ENCODE measurements around the gene LCN15.

The LCN15 gene

DNA sequence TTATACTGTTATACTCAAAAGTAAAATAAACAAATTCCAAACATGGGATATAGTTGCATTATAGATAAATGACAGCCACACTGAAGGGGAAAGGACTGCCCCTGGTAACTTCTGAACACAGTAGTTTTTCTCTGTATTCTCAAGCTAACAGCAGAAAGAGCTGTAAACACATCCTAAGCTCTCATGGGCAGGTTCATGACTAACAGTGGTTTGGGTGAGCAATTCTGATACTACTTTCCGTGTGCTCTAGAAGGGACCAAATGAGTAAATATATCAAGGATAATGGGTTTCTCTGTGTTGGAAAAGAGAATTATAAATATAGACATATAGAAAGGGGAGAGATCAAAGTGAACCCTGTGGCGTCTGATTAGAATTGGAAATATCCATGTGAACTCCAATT, 13.8 kb downstream of the LCN15 start:
- WGBS (ENCODE audit: insufficient coverage): 86% methylated on average over 1 of the region's 2 CpGs
- ChIA-PET CTCF (interaction anchor here (1.1 to 3.4 kb wide), 6 partner anchors 8 to 60 kb away, joined by 3 to 15 read pairs (median 8); partner anchors contain the start of gene LCN8), POLR2A (interaction anchor here (2.1 kb wide), 1 partner anchor 23 kb away, joined by 20 read pairs; no protein-coding TSS in a partner anchor)
- H3K9me3 ChIP-seq (ENCODE audit: control extremely low read depth in 1 of 5, control insufficient read depth in 4 of 5, insufficient read depth in 2 of 5, low read depth in 1 of 5, low read length in 4 of 5): peaks cover 1 to 18% (median 3%) of the 10 kb centered on the region in 5 experiments
- H3K27ac ChIP-seq (ENCODE audit: insufficient read depth in 1 of 2, low read depth in 1 of 2, low read length in 2 of 2, poor library complexity in 1 of 2, severe bottlenecking in 2 of 2): peak overlapping the region in 1 of 2 experiments; percentile 25
- H3K4me1 ChIP-seq (ENCODE audit: control extremely low read depth in 1 of 4, control insufficient read depth in 4 of 4, insufficient read depth in 4 of 4, low read length in 3 of 4): peaks cover 0 to 63% (median 37%) of the 10 kb centered on the region in 4 experiments
- H3K36me3 ChIP-seq (ENCODE audit: control insufficient read depth in 4 of 4, insufficient read depth in 4 of 4, low read length in 3 of 4): no peaks in the 10 kb centered on the region
- no peak for DNase-seq
- H3K27me3 ChIP-seq (replicated peaks in 2 of 5; ENCODE audit: control insufficient read depth in 4 of 5, insufficient read depth in 5 of 5, low read length in 4 of 5): no peaks in the 10 kb centered on the region
- no peak overlapping the region for H3K4me3 ChIP-seq (ENCODE audit: control insufficient read depth in 1 of 7, extremely low read depth in 1 of 7, insufficient read depth in 4 of 7, low read depth in 2 of 7, low read length in 6 of 7)

DNA sequence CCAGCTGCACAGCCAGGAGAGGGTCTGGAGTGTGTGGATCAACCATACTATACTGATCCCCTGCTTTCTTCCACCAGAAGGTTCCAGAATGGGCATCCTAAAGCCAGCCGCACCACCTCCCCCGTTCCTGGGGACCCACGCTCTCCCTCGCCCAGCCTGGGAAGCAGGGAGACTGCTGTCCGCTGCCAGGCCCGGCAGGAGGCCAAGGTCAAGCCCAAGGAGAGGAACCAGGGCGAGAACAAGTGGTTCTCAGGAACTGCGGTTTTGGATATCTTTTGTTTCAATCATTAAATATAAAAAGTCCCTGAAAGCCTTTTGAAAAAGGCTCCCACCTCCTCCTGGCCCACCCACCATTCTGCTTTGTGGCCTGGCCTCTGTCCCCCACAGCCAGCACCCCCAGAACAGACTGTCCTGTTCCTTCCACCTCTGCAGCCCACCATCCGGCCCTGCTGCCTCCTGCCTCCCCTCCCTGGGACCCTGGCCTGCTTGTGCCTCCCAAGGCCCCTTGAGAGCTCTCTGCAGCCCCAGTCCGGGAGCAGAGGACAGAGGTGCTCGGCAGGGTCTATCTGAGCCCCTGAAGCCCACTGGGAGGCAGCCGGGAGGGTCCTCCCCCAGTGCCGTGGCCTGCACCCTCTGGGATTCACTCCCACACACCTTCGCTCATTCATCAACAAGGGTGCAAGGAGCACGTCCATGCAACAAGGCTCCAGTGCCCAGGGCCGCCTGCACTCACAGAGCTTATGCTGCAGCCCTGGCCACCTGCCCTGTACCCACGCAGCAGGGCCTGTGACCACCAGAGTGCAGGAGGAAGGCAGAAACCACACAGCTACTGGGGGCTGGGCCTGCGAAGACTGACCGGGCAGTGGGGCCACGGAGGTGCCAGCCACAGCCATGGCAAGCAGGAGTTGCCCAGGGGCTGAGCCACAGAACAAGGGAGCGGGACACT, 15.4 kb downstream of the LCN15 start:
- H3K27ac ChIP-seq (ENCODE audit: insufficient read depth in 1 of 2, low read depth in 1 of 2, low read length in 2 of 2, poor library complexity in 1 of 2, severe bottlenecking in 2 of 2): peak overlapping the region in 1 of 2 experiments; percentile 27
- H3K4me3 ChIP-seq (ENCODE audit: control insufficient read depth in 1 of 7, extremely low read depth in 1 of 7, insufficient read depth in 4 of 7, low read depth in 2 of 7, low read length in 6 of 7): peak overlapping the region in 3 of 7 experiments; percentile 16 to 36 (median 32)

DNA sequence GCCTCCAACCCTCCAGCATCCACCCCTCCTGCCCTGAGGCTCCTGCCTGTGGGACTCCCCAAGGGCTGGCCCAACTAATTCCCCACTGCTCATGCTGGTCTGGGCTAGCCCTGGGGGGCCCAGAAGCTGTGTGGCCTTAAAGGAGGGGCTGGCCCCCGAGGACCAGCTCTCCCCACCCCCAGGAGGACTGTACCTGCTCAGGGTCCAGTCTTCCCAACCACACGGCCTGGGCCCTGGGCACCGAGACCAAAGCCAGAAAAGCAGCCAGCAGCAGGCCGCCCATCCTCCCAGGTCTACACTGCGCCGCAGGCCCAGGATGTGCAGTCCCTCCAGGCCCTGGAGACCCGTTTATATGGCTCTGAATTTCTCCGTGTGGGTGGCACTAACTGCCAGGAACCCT, 16.1 kb downstream of the LCN15 start, which contains the start of gene LCN6:
TSS of gene LCN6 (minus strand) at position 325 of the 400 bp plus-strand sequence. CDS start at position 283, 42 bp downstream.
- H3K27me3 ChIP-seq (replicated peaks in 2 of 5; ENCODE audit: control insufficient read depth in 4 of 5, insufficient read depth in 5 of 5, low read length in 4 of 5): no peaks in the 10 kb centered on the region
- no peaks in the 10 kb centered on the region for H3K36me3 ChIP-seq (ENCODE audit: control insufficient read depth in 4 of 4, insufficient read depth in 4 of 4, low read length in 3 of 4)
- ChIA-PET POLR2A (interaction anchor here (0.5 kb wide), 1 partner anchor 11 kb away, joined by 4 read pairs; no protein-coding TSS in a partner anchor), CTCF (interaction anchor here (0.8 to 5.3 kb wide), 5 partner anchors 11 to 35 kb away, joined by 3 to 38 read pairs (median 3); no protein-coding TSS in a partner anchor)
- no peak for DNase-seq
- peak within 1 kb of the TSS in 1 of 2 experiments; percentile 27 for H3K27ac ChIP-seq (ENCODE audit: insufficient read depth in 1 of 2, low read depth in 1 of 2, low read length in 2 of 2, poor library complexity in 1 of 2, severe bottlenecking in 2 of 2)
- H3K4me1 ChIP-seq (ENCODE audit: control extremely low read depth in 1 of 4, control insufficient read depth in 4 of 4, insufficient read depth in 4 of 4, low read length in 3 of 4): peaks cover 0 to 49% (median 30%) of the 10 kb centered on the region in 4 experiments
- peak within 1 kb of the TSS in 3 of 7 experiments; percentile 16 to 36 (median 32) for H3K4me3 ChIP-seq (ENCODE audit: control insufficient read depth in 1 of 7, extremely low read depth in 1 of 7, insufficient read depth in 4 of 7, low read depth in 2 of 7, low read length in 6 of 7)
- WGBS (ENCODE audit: insufficient coverage): 76% methylated on average over 8 of the region's 8 CpGs
- H3K9me3 ChIP-seq (ENCODE audit: control extremely low read depth in 1 of 5, control insufficient read depth in 4 of 5, insufficient read depth in 2 of 5, low read depth in 1 of 5, low read length in 4 of 5): peaks cover 1 to 16% (median 3%) of the 10 kb centered on the region in 5 experiments

More for the DNA sequence above, 15.4 kb downstream of the LCN15 start:
- no peaks in the 10 kb centered on the region for H3K27me3 ChIP-seq (replicated peaks in 2 of 5; ENCODE audit: control insufficient read depth in 4 of 5, insufficient read depth in 5 of 5, low read length in 4 of 5)
- ChIA-PET CTCF (interaction anchor here (0.7 to 3.4 kb wide), 9 partner anchors 9 to 35 kb away, joined by 3 to 15 read pairs (median 6); partner anchors contain the start of gene LCN8), POLR2A (interaction anchor here (0.5 to 2.1 kb wide), 5 partner anchors 12 to 62 kb away, joined by 3 to 20 read pairs (median 4); no protein-coding TSS in a partner anchor)
- peaks cover 0 to 50% (median 30%) of the 10 kb centered on the region in 4 experiments for H3K4me1 ChIP-seq (ENCODE audit: control extremely low read depth in 1 of 4, control insufficient read depth in 4 of 4, insufficient read depth in 4 of 4, low read length in 3 of 4)
- no peaks in the 10 kb centered on the region for H3K36me3 ChIP-seq (ENCODE audit: control insufficient read depth in 4 of 4, insufficient read depth in 4 of 4, low read length in 3 of 4)
- peak in 2 of 3 donors; percentile 45 to 61 for DNase-seq
- 41% methylated on average over 12 of the region's 21 CpGs for WGBS (ENCODE audit: insufficient coverage)
- H3K9me3 ChIP-seq (ENCODE audit: control extremely low read depth in 1 of 5, control insufficient read depth in 4 of 5, insufficient read depth in 2 of 5, low read depth in 1 of 5, low read length in 4 of 5): peaks cover 1 to 17% (median 3%) of the 10 kb centered on the region in 5 experiments

DNA sequence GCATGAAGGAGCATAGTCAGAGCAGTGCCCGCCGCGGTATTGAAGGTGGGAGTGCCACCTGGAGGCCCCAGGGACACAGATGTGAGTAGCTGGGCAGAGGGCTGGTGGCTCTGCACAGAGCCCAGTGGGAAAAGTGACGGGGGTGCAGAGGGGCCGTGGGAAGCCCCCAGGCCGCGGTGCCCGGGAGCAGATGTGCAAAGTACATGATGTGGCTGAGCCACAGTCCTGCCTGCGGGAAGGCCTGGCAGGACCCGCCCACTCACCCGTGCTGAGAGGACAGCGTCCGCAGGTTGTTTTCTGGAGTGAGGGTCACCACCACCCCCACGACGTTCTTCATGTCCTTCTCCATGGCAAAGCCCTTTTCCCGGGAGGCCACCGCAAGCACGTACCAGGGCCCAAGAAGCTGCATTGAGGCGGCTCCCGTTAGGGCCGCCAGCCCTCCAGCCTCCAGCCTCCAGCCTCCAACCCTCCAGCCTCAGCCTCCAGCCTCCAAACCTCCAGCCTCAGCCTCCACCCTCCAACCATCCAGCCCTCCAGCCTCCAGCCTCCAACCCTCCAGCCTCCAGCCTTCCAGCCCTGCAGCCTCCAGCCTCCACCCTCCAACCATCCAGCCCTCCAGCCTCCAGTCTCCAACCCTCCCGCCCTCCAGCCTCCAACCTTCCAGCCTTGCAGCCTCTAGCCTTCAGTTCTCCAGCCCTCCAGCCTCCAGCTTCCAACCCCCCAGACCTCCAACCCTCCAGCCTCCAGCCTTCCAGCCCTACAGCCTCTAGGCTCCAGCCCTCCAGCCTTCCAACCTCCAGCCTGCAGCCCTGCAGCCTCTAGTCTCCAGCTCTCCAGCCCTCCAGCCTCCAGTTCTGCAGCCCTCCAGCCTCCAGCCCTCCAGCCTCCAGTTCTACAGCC, 16.9 kb downstream of the LCN15 start:
- POLR2A ChIA-PET: interaction anchor here (0.7 kb wide), 1 partner anchor 12 kb away, joined by 13 read pairs; no protein-coding TSS in a partner anchor
- peaks cover 1 to 14% (median 3%) of the 10 kb centered on the region in 5 experiments for H3K9me3 ChIP-seq (ENCODE audit: control extremely low read depth in 1 of 5, control insufficient read depth in 4 of 5, insufficient read depth in 2 of 5, low read depth in 1 of 5, low read length in 4 of 5)
- H3K4me1 ChIP-seq (ENCODE audit: control extremely low read depth in 1 of 4, control insufficient read depth in 4 of 4, insufficient read depth in 4 of 4, low read length in 3 of 4): peaks cover 0 to 53% (median 38%) of the 10 kb centered on the region in 4 experiments

DNA sequence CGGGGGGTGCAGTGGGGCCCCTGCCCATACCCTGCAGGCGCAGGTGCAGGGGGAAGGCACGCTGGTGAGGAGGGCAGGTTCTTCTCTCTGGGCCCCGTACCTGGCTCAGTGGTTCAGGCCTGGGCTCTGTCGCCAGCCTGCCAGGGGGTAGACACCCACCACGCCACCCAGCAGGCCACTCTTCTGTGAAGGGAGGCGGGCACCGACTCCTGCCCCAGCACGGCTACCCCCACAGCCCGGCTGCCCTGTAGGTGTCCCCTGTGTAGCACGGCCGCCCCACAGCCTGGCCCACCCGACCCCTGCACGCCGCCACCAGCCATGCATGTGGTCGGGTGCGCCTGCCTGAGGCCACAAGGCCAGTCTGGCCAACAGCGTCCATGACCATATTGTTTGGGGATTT, 17.7 kb downstream of the LCN15 start:
- Histone ChIP-seq H3K4me3 (ENCODE audit: control insufficient read depth in 1 of 7, extremely low read depth in 1 of 7, insufficient read depth in 4 of 7, low read depth in 2 of 7, low read length in 6 of 7) (peak overlapping the region in 1 of 7 experiments; percentile 10), H3K4me1 (ENCODE audit: control extremely low read depth in 1 of 4, control insufficient read depth in 4 of 4, insufficient read depth in 4 of 4, low read length in 3 of 4) (peaks cover 0 to 61% (median 45%) of the 10 kb centered on the region in 4 experiments), H3K27me3 (replicated peaks in 2 of 5; ENCODE audit: control insufficient read depth in 4 of 5, insufficient read depth in 5 of 5, low read length in 4 of 5) (no peaks in the 10 kb centered on the region), H3K9me3 (ENCODE audit: control extremely low read depth in 1 of 5, control insufficient read depth in 4 of 5, insufficient read depth in 2 of 5, low read depth in 1 of 5, low read length in 4 of 5) (peaks cover 0 to 7% (median 2%) of the 10 kb centered on the region in 5 experiments), H3K36me3 (ENCODE audit: control insufficient read depth in 4 of 4, insufficient read depth in 4 of 4, low read length in 3 of 4) (no peaks in the 10 kb centered on the region), H3K27ac (ENCODE audit: insufficient read depth in 1 of 2, low read depth in 1 of 2, low read length in 2 of 2, poor library complexity in 1 of 2, severe bottlenecking in 2 of 2) (no peak overlapping the region)
- no peak for DNase-seq
- over 99% methylated on average over 14 of the region's 18 CpGs for WGBS (ENCODE audit: insufficient coverage)
- ChIA-PET CTCF (interaction anchor here (1.3 to 5.3 kb wide), 3 partner anchors 10 to 26 kb away, joined by 3 to 38 read pairs (median 3); no protein-coding TSS in a partner anchor), POLR2A (no interaction called here)

More for the DNA sequence above, 16.9 kb downstream of the LCN15 start:
- WGBS (ENCODE audit: insufficient coverage): 95% methylated on average over 21 of the region's 22 CpGs
- no peaks in the 10 kb centered on the region for H3K27me3 ChIP-seq (replicated peaks in 2 of 5; ENCODE audit: control insufficient read depth in 4 of 5, insufficient read depth in 5 of 5, low read length in 4 of 5)
- CTCF ChIA-PET: interaction anchor here (0.8 to 5.3 kb wide), 3 partner anchors 19 to 27 kb away, joined by 3 to 38 read pairs (median 3); no protein-coding TSS in a partner anchor
- no peak for DNase-seq
- H3K27ac ChIP-seq (ENCODE audit: insufficient read depth in 1 of 2, low read depth in 1 of 2, low read length in 2 of 2, poor library complexity in 1 of 2, severe bottlenecking in 2 of 2): no peak overlapping the region
- H3K4me3 ChIP-seq (ENCODE audit: control insufficient read depth in 1 of 7, extremely low read depth in 1 of 7, insufficient read depth in 4 of 7, low read depth in 2 of 7, low read length in 6 of 7): no peak overlapping the region
- H3K36me3 ChIP-seq (ENCODE audit: control insufficient read depth in 4 of 4, insufficient read depth in 4 of 4, low read length in 3 of 4): no peaks in the 10 kb centered on the region

DNA sequence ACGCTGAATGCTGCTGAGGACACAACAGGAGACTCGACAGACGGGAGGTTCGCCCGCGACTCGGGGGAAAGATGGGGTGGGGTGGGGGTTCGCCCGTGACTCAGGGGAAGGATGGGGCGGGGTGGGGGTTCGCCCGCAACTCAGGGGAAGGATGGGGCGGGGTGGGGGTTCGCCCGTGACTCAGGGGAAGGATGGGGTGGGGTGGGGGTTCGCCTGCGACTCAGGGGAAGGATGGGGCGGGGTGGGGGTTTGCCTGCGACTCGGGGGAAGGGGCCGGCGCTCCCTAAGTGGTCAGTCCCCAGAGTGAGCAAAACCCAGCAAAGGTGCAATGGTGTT, 18.2 kb downstream of the LCN15 start:
- 50% methylated on average over 2 of the region's 22 CpGs for WGBS (ENCODE audit: insufficient coverage)
- H3K4me1 ChIP-seq (ENCODE audit: control extremely low read depth in 1 of 4, control insufficient read depth in 4 of 4, insufficient read depth in 4 of 4, low read length in 3 of 4): peaks cover 0 to 66% (median 50%) of the 10 kb centered on the region in 4 experiments
- ChIA-PET POLR2A (no interaction called here), CTCF (interaction anchor here (1.3 to 5.3 kb wide), 3 partner anchors 11 to 25 kb away, joined by 3 to 38 read pairs (median 3); no protein-coding TSS in a partner anchor)
- peaks cover 0 to 2% (median 0%) of the 10 kb centered on the region in 5 experiments for H3K27me3 ChIP-seq (replicated peaks in 2 of 5; ENCODE audit: control insufficient read depth in 4 of 5, insufficient read depth in 5 of 5, low read length in 4 of 5)
- peak in 2 of 3 donors; percentile 58 to 76 for DNase-seq
- peak overlapping the region in 1 of 7 experiments; percentile 10 for H3K4me3 ChIP-seq (ENCODE audit: control insufficient read depth in 1 of 7, extremely low read depth in 1 of 7, insufficient read depth in 4 of 7, low read depth in 2 of 7, low read length in 6 of 7)
- peaks cover 0 to 2% (median 0%) of the 10 kb centered on the region in 5 experiments for H3K9me3 ChIP-seq (ENCODE audit: control extremely low read depth in 1 of 5, control insufficient read depth in 4 of 5, insufficient read depth in 2 of 5, low read depth in 1 of 5, low read length in 4 of 5)
- H3K27ac ChIP-seq (ENCODE audit: insufficient read depth in 1 of 2, low read depth in 1 of 2, low read length in 2 of 2, poor library complexity in 1 of 2, severe bottlenecking in 2 of 2): no peak overlapping the region
- H3K36me3 ChIP-seq (ENCODE audit: control insufficient read depth in 4 of 4, insufficient read depth in 4 of 4, low read length in 3 of 4): no peaks in the 10 kb centered on the region

Data from common myeloid progenitor, CD34-positive (primary cell).